ENCODE results near the gene SMIM10L2A.
"Not testable (repeated sequence)": the region's sequence is repeated elsewhere in the genome, so short reads cannot be mapped to it uniquely, and the experiment has no call there.

SMIM10L2A gene

DNA sequence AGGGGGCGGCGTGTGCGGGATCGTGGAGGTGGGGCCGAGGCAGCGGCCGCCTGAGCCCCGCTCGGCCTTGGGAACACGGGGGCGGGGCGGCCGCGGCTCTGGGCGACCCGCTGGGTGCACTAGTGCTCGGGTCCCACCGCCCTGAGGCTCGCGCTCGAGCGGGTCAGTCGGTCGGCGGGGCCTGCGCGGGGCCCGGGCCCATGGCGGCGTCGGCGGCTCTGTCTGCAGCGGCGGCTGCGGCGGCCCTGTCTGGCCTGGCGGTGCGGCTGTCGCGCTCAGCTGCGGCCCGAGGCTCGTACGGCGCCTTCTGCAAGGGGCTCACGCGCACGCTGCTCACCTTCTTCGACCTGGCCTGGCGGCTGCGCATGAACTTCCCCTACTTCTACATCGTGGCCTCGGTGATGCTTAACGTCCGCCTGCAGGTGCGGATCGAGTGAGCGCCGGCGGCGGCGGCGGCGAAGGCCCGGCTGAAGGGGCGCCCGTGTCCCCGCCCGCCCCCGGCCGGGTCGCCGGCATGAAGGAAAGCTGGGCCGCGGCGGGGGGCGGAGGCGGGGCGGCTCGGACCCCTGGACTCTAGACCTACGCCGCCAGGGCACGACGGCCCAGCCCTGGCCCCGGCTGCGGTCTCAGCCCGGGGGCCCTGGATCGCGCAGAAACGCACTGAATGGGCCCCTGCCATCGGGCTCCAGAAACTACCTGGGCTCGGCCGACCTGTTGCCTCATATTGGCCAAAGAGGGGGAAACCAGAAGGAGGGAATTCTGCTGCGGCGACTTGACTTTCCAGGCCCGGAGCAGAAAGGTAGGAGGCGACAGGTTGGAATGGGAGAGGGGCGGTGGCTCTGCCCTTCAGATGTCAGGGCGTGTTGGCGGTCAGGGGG lies at the start of gene SMIM10L2A:
Gene SMIM10L2A (plus strand): TSS at position 13 of the 878 bp plus-strand sequence. CDS start 188 bp downstream, at position 201.
- DNase-seq = no peak

DNA sequence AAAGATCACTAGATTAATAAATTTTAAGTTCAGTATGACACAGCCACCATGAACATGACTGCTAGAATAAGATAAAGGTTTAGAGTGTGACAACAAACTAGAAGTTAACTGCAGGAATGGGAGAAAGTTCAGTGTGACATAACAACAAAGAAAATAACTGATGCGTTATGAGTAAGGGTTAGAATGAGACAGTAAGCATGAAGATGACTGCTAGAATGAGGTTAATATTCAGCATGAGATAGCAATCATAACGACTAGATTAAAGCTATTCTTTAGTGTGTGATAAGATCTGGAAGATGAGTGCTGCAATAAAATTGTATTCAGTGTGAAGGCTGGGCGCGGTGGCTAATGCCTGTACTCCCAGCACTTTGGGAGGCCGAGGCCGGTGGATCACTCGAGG lies 48.4 kb upstream of the SMIM10L2A start:
- no peak for DNase-seq

DNA sequence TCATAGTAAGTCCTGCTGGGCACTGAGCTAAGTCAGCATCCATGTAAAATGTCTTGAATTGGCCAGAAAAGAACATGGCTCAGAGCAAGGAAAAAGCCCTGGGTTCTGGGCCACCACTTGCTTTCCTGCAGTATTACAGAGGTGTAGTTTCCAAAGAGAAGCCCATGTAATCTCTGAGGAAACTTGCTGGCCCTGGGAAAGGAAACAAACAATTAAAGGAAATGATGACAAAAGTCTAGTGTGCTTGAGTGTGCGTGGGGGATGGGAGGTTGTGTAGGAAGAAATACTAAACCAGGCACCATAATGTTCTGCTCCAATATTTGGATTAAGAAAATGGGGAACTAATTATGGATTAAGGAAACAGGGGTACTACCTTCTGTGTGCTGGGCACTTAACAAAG lies 39.5 kb upstream of the SMIM10L2A start:
- no peak for DNase-seq

GRCh38 chrX:135383249-135383648 lies 38.5 kb upstream of the SMIM10L2A start:
- DNase-seq = no peak

- DNase-seq = no peak
These were observed 37.4 kb upstream of the SMIM10L2A start for GRCh38 chrX:135384161-135384836.

DNA sequence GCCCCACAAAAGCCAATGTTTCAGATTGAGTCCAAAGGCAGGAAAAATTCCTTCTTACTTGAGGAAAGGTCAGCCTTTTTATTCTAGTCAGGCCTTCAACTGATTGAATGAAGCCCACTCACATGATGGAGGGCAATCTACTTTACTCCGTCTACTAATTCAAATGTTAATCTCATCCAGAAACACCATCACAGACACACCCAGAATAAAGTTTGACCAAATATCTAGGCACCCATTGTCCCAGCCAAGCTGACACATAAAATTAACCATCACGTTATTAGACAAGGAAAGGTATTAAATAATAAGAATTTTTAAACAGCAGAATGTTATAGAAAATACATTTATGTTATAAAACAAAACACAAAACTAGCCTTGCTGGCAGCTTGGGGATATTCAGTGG lies 32.9 kb upstream of the SMIM10L2A start:
- no peak for DNase-seq

DNA sequence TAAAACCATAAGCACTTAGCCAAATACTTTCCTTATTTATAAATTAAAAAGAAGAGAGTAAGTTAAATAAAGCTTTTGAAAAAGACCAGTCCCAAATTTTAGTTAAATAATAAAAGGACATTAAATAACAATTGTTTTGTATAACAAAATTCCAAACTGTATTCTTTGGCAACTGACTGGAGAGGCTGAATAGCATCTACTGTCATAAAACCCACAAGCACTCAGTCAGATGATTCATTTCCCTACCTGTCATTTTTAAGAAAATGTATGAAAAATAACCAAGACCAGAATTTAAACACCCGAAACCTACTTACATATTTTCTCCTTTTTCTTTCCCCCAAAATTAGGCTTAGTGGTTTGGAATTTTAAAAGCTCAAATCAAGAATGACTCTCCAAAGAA lies 32.5 kb upstream of the SMIM10L2A start:
- no peak for DNase-seq

- DNase-seq = no peak
These were observed 32.0 kb upstream of the SMIM10L2A start for GRCh38 chrX:135389717-135390116.

- DNase-seq = no peak
These were observed 30.0 kb upstream of the SMIM10L2A start for GRCh38 chrX:135391734-135392133.

GRCh38 chrX:135393051-135393450 lies 28.7 kb upstream of the SMIM10L2A start:
- no peak for DNase-seq

DNA sequence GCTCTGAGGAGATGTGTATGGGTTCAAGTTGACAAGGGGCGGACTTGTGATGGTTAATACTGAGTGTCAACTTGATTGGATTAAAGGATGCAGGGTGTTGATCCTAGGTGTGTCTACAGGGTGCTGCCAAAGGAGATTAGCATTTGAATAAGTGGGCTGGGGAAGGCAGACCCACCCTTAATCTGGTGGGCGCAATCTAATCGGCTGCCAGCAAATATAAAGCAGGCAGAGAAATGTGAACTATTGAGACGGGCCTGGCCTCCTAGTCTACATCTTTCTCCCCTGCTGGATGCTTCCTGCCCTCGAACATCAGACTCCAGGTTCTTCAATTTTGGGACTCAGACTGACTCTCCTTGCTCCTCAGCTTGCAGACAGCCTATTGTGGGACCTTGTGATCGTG lies 26.7 kb upstream of the SMIM10L2A start:
- DNase-seq = no peak

DNA sequence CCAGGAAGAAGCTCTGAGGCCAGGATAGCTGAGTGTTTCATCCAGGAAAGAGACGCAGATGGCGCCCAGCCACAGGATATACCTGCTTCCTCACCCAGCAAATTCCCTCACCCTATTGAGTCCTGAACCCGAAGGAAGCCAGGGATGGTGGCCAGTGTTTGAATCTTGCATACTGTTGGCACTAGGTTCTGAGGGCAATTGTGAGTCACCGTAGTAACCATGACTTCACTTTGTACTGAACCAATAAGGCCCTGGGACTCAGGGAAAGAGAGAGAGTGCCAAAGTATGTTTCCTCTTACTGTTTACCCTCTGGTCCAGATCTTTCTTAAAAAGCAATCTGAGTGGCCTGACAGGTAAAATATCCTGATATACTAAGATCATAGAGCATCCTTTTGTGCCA lies 25.6 kb upstream of the SMIM10L2A start:
- DNase-seq = no peak

DNA sequence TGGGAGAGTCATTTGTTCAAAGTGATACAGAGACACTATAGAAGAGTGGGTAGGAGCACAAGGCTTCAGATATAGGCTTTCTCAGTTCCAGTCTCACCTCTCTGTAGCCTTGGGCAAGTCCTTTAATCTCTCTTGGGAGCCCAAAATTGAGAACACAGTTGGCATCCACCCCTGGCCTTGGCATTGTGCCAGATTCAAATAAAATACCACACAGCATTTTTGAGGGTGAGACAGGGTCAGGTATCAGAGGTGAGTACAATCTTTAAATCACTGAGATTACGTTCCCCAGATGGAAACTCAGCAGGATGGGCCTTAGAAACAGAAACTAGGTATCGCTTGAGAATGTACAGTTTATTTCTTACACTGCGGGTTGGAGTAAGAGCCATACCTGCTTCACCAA lies 25.2 kb upstream of the SMIM10L2A start:
- no peak for DNase-seq

DNA sequence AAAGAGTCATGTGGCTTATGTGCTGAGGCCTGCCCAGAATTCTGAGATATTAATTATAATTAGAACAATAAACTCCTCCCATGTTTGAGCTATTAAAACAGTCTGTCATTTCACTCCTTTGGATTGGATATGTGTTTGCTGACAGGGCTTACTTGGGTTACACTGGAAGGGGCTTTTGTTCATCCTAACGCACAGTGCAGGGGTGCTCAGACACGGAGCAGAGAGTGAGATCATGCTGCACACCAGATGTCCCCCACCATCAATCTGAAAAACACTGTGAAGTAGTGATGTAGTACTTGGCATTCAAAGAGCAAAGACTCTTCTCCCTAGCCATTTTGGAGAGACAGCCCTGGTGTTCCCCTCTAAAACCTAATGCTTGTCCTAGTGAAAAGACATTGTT lies 24.1 kb upstream of the SMIM10L2A start:
- DNase-seq = no peak

GRCh38 chrX:135403374-135403773 lies 18.4 kb upstream of the SMIM10L2A start:
- no peak for DNase-seq

DNA sequence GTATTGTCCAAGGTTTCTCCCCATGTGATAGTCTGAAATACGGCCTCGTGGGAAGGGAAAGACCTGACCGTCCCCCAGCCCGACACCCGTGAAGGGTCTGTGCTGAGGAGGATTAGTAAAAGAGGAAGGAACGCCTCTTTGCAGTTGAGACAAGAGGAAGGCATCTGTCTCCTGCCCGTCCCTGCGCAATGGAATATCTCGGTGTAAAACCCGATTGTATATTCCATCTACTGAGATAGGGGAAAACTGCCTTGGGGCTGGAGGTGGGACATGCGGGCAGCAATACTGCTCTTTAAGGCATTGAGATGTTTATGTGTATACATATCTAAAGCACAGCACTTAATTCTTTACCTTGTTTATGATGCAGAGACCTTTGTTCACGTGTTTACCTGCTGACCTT lies 15.3 kb upstream of the SMIM10L2A start:
- not testable (repeated sequence) for DNase-seq

- DNase-seq = no peak
These were observed 12.9 kb upstream of the SMIM10L2A start for GRCh38 chrX:135408794-135409193.

DNA sequence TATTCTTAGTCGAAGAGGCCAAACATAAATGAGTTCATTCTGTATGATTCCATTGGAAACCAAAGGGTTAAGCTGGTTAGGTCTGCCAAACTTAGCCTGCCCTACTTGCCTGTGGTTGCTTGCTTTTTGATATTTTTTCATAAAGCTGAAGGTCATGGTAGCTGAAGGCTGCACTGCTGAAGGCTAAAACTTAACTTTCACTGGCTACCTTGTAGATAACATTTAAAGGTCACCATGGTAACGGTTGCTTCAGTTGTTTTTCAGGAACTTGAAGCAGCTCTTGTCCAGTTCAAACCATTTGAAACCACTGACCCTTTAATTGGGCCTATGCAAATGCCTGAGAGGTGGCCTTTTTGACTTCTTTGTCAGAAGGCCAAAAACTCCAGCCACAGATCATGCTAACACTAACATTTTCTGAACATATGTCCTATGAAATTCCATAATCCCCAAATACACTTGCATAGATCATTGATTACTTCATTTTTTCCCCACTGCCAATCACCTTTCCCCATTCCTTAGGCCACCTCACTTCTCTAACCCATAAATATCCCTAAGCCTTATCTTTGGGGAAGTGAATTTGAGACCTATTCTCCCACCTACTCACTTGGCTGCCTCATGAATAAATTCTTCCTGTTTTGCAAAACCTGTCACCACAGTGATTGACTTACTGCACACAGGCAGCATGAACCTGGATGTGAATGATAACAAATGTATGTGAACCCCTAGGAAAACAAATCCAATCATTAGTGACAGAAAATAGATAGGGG lies 10.7 kb upstream of the SMIM10L2A start:
- DNase-seq = no peak

DNA sequence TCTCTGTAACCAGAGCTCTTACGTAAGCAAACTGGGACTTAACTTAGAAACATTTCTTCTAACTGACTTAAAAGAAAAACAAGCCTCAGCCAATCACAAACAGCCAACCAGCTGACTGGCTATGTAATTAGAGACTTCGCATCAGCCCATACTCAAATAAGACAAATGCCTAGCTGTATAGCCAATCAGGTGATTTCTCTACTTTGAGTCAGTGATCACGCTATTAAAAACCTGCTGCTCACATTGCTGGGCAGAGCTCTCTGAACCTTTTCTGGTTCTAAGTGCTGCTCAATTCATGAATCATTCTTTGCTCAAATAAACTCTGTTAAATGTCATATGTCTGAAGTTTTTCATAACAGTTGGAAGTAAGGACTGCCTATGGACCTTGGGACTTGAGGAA lies 9.9 kb upstream of the SMIM10L2A start:
- DNase-seq = no peak

DNA sequence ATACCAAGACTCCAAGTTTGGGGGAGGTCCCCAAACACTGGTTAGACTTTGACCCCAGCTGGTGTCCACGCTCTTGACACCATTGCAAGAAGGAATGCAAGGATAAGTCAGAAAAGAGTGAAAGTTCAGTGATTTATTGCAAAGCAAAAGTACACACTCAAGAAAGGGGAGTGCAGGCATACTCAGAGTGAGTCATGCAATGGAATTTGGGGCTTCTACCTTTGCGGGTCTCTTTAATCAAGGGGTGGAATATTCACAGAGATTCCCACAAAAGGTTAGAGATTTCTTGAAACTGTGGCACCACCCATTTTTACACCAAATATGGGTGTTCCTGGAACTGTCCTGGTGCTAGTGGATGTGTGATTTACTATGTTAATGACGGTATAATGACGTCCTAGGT lies 5.2 kb upstream of the SMIM10L2A start:
- DNase-seq = no peak

DNA sequence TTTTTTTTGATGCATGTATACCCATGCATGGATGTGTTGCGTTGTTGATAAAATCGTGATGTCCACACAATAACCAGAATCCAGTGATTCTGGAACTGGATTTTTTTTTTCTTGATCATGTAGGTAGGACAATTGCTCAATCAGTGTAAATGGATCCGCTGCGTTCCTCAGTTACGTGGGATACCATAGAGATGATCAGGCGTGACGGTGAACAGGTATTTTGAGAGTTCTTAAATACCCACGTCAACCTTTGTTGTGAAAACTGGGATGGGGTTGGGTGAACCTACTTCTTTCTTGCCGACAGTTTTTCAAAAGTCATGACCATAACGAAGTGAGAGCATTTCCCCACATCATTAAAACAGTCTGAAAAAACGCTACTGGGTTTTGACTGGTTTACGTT lies 913 bp upstream of the SMIM10L2A start:
- DNase-seq = no peak

DNA sequence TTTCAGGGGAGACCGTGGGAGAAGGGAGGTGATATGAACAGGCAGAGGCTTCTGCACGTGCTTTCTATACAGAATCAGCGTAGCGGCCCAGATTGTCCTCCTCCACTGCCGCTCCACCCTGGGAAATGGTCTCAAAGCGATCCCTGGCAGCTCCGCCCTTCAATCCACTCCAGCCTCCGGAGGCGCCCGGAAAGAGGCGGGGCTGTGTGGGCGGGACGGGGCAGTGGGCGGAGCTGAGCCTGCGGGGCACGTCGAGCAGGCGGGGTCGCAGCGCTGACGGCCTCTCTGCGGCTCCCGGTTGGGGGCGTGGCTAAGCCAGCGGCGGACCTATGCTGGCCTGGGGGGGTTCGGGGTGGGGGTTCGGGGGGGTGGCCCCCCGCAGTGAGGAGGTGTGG lies 210 bp upstream of the SMIM10L2A start:
- peak; percentile 45 for DNase-seq

DNA sequence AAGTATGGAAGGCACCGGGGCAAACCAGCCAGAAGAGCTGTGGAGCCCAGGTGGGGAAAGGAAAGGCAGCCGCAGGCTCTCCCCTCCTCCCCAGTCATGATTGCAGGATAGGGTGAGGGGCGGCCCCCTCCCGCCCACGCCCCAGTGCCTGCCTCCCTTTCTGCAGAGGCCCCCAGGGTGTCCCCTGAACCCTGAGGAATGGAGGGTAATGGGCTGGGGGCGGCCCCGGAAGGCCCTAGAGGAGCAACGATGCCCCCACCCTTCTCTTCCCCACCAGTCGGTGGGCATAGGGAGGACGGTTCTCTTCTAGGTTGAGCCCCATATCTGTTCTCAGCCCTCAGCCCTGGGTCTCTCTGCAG lies 1.0 kb downstream of the SMIM10L2A start:
- not testable (repeated sequence) for DNase-seq

All from NCI-H2227 treated with DMSO at 0.1 percent for 48 hours (cell line).